Aorta (tissue), 5 donors: ENCODE measurements around the gene EMC7. TPM values are rescaled to one million over a fixed set of nuclear protein-coding genes. Genes with fewer than 3 reads are reported as not detected.
A peak's percentile ranks its signal among the peaks of the same experiment; 100 is the strongest.

Experiments used
- ATAC-seq: fragments of 200-7000 bp; cut with Tn5 transposase; one replicate; pipeline ENCODE4 v1.9.1; 2022; ENCODE audit warnings: moderate library complexity; ENCODE audit not compliant: low FRiP score
- DNase-seq, 2 donors: peaks; one replicate each; pipeline ENCODE4 v3.0.0-alpha.2; 2020
- H3K27ac ChIP-seq, 2 donors: one replicate each; pipeline ENCODE4 v1.5.1; 2013; ENCODE audit warnings: low read length in 2 of 2, mild to moderate bottlenecking in 2 of 2, moderate library complexity in 2 of 2, control low read depth in 1 of 2, inconsistent platforms in 1 of 2, low read depth in 1 of 2
- H3K27me3 ChIP-seq, 2 donors: one replicate each; pipeline ENCODE4 v1.6.1; 2013; ENCODE audit warnings: control low read depth in 1 of 2, low read length in 1 of 2, mild to moderate bottlenecking in 1 of 2, moderate library complexity in 1 of 2; ENCODE audit not compliant: insufficient read depth in 2 of 2, control insufficient read depth in 1 of 2
- H3K36me3 ChIP-seq, 2 donors: one replicate each; pipeline ENCODE4 v1.6.1; 2013; ENCODE audit warnings: control low read depth in 1 of 2, low read length in 1 of 2, mild to moderate bottlenecking in 1 of 2; ENCODE audit not compliant: insufficient read depth in 2 of 2, control insufficient read depth in 1 of 2
- H3K4me1 ChIP-seq, 2 donors: one replicate each; pipeline ENCODE4 v1.6.1; 2013; ENCODE audit warnings: low read length in 2 of 2, control low read depth in 1 of 2, mild to moderate bottlenecking in 1 of 2, moderate library complexity in 1 of 2; ENCODE audit not compliant: insufficient read depth in 2 of 2, control insufficient read depth in 1 of 2
- H3K4me3 ChIP-seq, 2 donors: one replicate each; pipeline ENCODE4 v1.5.1; 2013; ENCODE audit warnings: low read length in 2 of 2, control low read depth in 1 of 2, mild to moderate bottlenecking in 1 of 2
- H3K9me3 ChIP-seq: one replicate; pipeline ENCODE4 v1.6.1; 2013; ENCODE audit warnings: mild to moderate bottlenecking, low read length; ENCODE audit not compliant: control insufficient read depth
- WGBS, 2 donors: extraction: QIAGEN DNeasy Blood & Tissue Kit; methylation state at CpG; one replicate each; pipeline ENCODE4 v1.1.7; 2013; 5-methylcytosine and 5-hydroxymethylcytosine counted together
- intact Hi-C, 2 donors: fragments of 100-400 bp; cut with DNase I; formaldehyde crosslinking; loops; one replicate each; pipeline versions ENCODE4 v1.14.2 to v1.15.0; 2022
- long read RNA-seq, 2 donors: library from polyadenylated mRNA; unstranded; transcript quantifications; one replicate each; pipeline ENCODE4 v2.0.0, GENCODE V29; 2020 to 2021
- polyA plus RNA-seq, 2 donors: library from polyadenylated mRNA; stranded (reverse); fragments of 200-250 nt; gene quantifications; one replicate each; pipeline ENCODE4 v1.2.3, GENCODE V29; 2013
- total RNA-seq, 2 donors: library from RNA; stranded (reverse); fragmentation: NEBNext Ultra II Directional; extraction: Animal tissue kit (Norgen Biotek cat#: 25700); gene quantifications; one replicate each; pipeline ENCODE4 v1.2.1, GENCODE V29; 2021
- donor health status: healthy with polysubstance abuse.
- donor health status: Bipolar disorder and iron deficiency.
- donor health status: DM: no; HTN: no; CAD: no.
- donor health status: DM: no; HTN: no; CAD: no.
- donor health status: DM: yes; HTN: yes; CAD: no.

Gene EMC7
- total RNA-seq: 10 to 100 TPM; 53.5 to 60.1 TPM
- 10 to 100 TPM; 65.4 to 91.5 TPM for polyA plus RNA-seq
- long read RNA-seq, donor 1, transcript EMC7-201 (5 exons, 1,155 nt): major isoform, 106 of 118 reads
- long read RNA-seq, donor 1, partial matches to known transcripts: 1 of 118 reads
- long read RNA-seq, donor 1, other reads (novel, unspliced or antisense): 10 of 118 reads
- long read RNA-seq, donor 2, transcript EMC7-201 (5 exons, 1,155 nt): major isoform, 35 of 38 reads
- long read RNA-seq, donor 2, partial matches to known transcripts: 0 of 38 reads
- long read RNA-seq, donor 2, other reads (novel, unspliced or antisense): 3 of 38 reads

DNA sequence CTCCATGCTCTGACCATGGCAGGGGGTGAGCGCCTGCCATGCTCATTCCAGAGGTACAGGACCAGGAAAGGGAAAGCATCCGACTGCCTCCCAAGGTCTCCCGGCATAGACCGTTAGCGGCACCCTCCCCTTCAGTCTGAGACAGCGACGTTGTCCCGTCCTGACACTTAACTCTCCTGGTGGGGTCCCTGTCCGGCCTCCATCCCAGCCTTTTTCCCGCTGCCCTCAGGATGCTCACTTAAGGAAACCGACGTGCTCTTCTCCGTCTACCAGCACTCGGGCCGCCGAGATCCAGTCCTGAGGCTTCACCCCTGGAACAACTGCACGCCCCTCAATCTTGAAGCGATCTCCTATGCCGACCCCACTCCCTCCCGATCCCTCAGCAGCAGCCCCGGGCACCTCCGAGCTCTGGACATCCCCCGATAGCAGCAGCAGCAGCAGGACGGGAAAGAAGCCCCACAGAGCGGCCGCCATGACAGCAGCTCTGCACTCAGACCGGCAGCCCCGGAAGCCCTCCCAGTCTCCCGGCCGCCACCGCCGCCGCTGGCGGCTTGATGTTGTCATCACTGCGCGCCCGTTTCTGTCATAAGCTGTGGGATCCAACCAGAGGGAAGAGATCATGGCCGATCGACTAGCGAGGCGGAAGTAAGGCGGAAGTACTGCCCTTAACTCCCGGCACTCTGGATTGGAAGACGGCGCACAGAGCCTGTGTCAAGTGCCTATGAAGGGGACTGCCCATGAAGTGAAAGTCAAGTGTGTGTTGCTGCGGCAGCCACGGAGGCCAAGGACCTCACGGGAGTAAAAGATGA lies at the start of gene EMC7, which contains the start of gene PGBD4:
TSS of gene EMC7 (minus strand) at position 497 of the 809 bp plus-strand sequence. CDS start at position 474, 23 bp downstream.
TSS of gene PGBD4 (plus strand) at position 718 of the 809 bp plus-strand sequence. CDS start 449 bp downstream, outside the sequence.
- Histone ChIP-seq H3K27me3 (no peaks in the 10 kb centered on the region), H3K9me3 (no peaks in the 10 kb centered on the region), H3K27ac (peak within 1 kb of the TSS; percentile 31 to 72), H3K36me3 (no peaks in the 10 kb centered on the region), H3K4me3 (peak within 1 kb of the TSS; percentile 69 to 80), H3K4me1 (peaks cover 0 to 2% of the 10 kb centered on the region in 2 donors)
- peak; percentile 100 for ATAC-seq
- 0% methylated on average over 48 of the region's 48 CpGs for WGBS, 2 donors
- peak; percentile 99 to 100 for DNase-seq
- intact Hi-C loops: loop anchor here (2.0 to 10.0 kb wide), 4 partner anchors 39 to 263 kb away; partner anchors contain the start of genes LPCAT4 (in 2 of the 2), EMC4 (in 1 of the 2) and KATNBL1 (in 1 of the 2)

DNA sequence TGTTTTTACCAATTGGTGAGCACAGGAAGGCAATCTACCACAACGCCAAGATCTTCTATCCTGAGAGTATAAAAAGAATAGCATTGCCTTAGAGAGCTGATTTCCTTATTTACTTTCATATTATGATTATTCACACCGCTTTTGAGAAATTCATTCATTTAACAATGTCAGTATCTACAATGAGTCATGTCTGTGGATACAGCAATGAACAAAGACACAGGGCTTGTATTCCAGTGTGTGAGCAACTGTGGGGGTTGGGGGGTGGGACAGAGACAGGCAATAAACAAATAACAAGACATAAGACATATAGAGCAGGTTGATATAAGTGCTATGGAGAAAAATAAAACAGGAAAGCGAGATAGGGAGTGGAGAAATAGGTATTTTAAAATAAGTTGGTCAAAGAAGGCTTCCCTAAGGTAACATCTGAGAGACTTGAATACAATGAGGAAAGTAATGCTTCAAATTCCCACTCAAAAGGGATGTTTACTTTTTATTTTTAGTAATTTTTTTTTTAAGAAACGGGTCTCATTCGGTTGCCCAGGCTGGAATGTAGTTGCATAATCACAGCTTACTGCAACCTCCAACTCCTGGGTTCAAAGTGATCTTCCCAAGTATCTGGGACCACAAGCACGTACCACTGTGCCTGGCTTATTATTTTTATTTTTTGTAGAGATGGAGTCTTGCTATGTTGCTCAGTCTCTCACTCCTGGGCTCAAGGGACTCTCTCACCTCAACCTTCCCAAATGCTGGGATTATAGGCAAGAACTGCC lies 45.9 kb upstream of the EMC7 start:
- Histone ChIP-seq H3K27ac (no peak overlapping the region), H3K9me3 (no peaks in the 10 kb centered on the region), H3K27me3 (no peaks in the 10 kb centered on the region), H3K4me1 (no peaks in the 10 kb centered on the region), H3K4me3 (no peak overlapping the region), H3K36me3 (peaks cover 3 to 4% of the 10 kb centered on the region in 2 donors)
- intact Hi-C loops: no loop called here
- no peak for DNase-seq
- ATAC-seq: no peak
- WGBS, 2 donors: 47 to 61% methylated on average over 6 of the region's 6 CpGs

DNA sequence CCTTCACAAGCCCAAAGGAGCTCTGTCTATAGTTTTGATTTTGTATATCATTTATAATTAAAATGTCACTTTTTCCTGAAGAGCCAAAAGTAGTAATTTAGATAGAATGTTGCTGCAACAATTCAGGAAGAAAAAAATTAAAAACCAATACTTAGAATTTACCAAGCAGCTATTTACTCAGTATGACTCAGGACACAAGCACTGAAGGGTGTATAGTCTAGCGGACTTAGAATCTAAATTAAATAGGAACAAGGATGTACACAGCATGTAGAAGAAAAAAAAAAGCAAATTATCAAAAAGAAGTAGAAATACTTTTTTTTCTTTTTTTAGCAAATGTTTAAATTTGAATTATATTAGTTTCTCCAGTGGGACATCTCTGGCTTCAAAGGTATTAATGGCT lies 31.8 kb upstream of the EMC7 start:
- ATAC-seq (no peak), DNase-seq (no peak)
- no peaks in the 10 kb centered on the region for H3K27me3 ChIP-seq
- no peak overlapping the region for H3K4me3 ChIP-seq
- H3K9me3 ChIP-seq: no peaks in the 10 kb centered on the region
- 93 to 98% methylated on average over 1 of the region's 1 CpG for WGBS, 2 donors
- intact Hi-C loops: no loop called here
- no peak overlapping the region for H3K27ac ChIP-seq
- H3K4me1 ChIP-seq: no peaks in the 10 kb centered on the region
- no peaks in the 10 kb centered on the region for H3K36me3 ChIP-seq

DNA sequence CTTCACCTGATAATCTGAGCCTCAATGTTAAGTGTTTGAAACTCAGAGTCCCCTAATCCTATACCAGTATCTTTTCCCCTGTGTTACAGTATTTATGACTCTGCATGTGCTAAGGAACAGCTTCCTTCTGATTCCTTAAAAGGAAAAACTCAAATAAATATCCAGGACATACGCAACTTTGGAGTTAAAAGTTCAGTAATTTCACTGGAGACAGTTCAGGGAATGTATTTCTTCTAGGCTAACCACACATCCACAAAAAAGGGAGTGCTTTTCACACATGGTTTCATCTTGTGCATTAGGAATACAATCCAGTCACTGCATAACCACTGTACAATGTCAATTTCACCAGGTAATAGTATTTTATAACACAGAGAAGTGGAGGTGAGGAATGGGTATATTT lies 31.2 kb upstream of the EMC7 start:
- H3K36me3 ChIP-seq: no peaks in the 10 kb centered on the region
- intact Hi-C loops: no loop called here
- no peaks in the 10 kb centered on the region for H3K4me1 ChIP-seq
- no peak for DNase-seq
- no peak overlapping the region for H3K4me3 ChIP-seq
- H3K27ac ChIP-seq: no peak overlapping the region
- no peaks in the 10 kb centered on the region for H3K9me3 ChIP-seq
- no peak for ATAC-seq
- H3K27me3 ChIP-seq: no peaks in the 10 kb centered on the region
- 89 to 94% methylated on average over 1 of the region's 1 CpG for WGBS, 2 donors

DNA sequence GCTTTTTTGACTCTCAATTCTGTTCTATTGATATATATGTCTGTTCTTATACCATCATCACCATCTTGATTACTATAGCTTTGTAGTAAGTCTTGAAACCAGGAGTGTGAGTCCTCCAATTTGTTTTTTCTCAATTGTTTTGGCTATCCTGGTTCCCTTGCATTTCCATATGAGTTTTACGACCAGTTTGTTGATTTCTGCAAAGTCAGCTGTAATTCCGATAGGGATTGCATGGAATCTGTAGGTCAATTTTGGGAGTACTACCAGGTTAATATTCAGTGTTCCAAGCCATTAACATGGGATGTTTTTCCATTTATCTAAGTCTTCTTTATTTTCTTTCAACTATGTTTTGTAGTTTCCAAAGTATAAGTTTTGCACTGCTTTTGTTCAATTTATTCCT lies 27.2 kb upstream of the EMC7 start:
- Histone ChIP-seq H3K27me3 (no peaks in the 10 kb centered on the region), H3K9me3 (no peaks in the 10 kb centered on the region), H3K27ac (no peak overlapping the region), H3K36me3 (no peaks in the 10 kb centered on the region), H3K4me3 (no peak overlapping the region), H3K4me1 (no peaks in the 10 kb centered on the region)
- WGBS, 2 donors: 48% methylated on average over 2 of the region's 2 CpGs
- intact Hi-C loops: no loop called here
- ATAC-seq: no peak
- DNase-seq: no peak

DNA sequence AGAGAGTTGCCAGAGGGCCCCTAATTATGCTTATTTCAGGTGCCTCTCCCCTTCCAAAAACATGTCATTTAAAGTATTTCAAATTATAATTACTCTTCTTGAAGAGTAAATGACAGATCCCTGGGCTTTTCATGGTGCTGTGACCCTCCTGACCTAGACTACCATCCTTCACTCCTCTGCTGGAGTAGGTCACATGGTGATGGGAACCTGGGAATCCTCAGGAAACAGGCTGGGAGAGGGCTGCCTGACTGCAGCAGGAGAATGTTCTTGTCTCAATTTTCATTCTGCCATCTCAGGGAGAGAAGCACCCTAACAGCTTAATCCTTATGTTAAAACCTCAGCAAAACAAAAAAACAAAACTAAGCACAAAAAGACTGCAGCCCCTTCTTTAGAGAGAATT lies 24.9 kb upstream of the EMC7 start:
- Histone ChIP-seq H3K27me3 (no peaks in the 10 kb centered on the region), H3K36me3 (no peaks in the 10 kb centered on the region), H3K4me3 (no peak overlapping the region), H3K27ac (no peak overlapping the region), H3K9me3 (no peaks in the 10 kb centered on the region), H3K4me1 (no peaks in the 10 kb centered on the region)
- no peak for DNase-seq
- no peak for ATAC-seq
- intact Hi-C loops: no loop called here

DNA sequence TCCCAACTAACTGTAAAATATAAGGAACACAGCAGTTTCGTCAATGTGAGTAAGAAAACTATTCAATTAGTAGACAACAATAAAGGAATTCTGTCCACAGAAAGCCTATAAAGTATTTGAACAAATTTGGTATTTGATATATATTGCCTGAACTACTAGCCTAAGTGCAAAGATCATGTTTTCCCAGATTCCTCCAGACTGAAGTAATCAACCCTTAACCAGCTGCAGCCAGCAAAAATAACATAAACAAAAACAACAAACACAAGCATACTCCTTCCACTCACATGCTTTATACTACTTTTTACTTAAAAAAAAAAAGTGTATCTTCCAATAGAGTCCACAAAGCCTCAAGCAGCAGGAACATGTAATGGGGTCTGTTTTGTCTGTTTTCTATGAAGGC lies 24.3 kb upstream of the EMC7 start:
- DNase-seq (no peak), ATAC-seq (no peak)
- intact Hi-C loops: no loop called here

DNA sequence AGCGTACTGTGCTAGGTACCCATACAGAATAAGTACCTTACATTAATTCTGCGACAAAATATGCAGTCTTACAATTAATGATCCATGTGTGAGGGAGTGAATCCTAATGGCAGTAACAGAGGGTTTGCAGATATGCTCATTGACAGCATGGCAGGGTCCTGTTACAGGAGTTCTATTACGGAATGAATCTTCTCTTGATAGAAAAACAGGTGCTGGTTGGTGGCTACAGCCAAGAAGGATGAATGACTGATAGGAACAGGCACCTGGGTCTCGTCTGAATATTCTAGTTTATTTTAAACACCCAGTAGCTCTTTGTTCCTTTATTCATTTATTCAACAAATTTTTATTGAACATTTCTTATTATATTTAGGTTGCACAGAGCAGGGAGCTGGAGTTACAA lies 23.0 kb upstream of the EMC7 start:
- Histone ChIP-seq H3K36me3 (no peaks in the 10 kb centered on the region), H3K4me3 (no peak overlapping the region), H3K27ac (no peak overlapping the region), H3K9me3 (no peaks in the 10 kb centered on the region), H3K4me1 (no peaks in the 10 kb centered on the region), H3K27me3 (no peaks in the 10 kb centered on the region)
- ATAC-seq (no peak), DNase-seq (no peak)
- whole genome bisulfite sequencing, 2 donors: 71 to 72% methylated on average over 4 of the region's 4 CpGs
- intact Hi-C loops: no loop called here

More for the DNA sequence above, 24.3 kb upstream of the EMC7 start:
- Histone ChIP-seq H3K27ac (no peak overlapping the region), H3K4me3 (no peak overlapping the region), H3K27me3 (no peaks in the 10 kb centered on the region), H3K9me3 (no peaks in the 10 kb centered on the region), H3K4me1 (no peaks in the 10 kb centered on the region), H3K36me3 (no peaks in the 10 kb centered on the region)
- WGBS, 2 donors: 27 to 36% methylated on average over 1 of the region's 1 CpG
